Neutrophil (primary cell): ENCODE data around the gene ABCC3.

Experiments
- H3K27ac ChIP-seq: fragments of 200-600 bp; sonication (generic); 2 replicates; pipeline ENCODE4 v1.5.1; 2016; ENCODE audit warnings: mild to moderate bottlenecking, moderate library complexity
- H3K27me3 ChIP-seq: fragments of 200-600 bp; sonication (generic); 2 replicates; pipeline ENCODE4 v1.6.0; 2016; ENCODE audit warnings: mild to moderate bottlenecking
- H3K36me3 ChIP-seq: fragments of 200-600 bp; sonication (generic); 2 replicates; pipeline ENCODE4 v1.5.1; 2017
- H3K4me1 ChIP-seq, 2 experiments: fragments of 200-600 bp in 1 of 2; sonication (generic) in 1 of 2; 1 replicate in 1 of 2; 2 replicates in 1 of 2; pipeline versions ENCODE4 v1.5.1 to v1.6.1; 2013 to 2016; ENCODE audit warnings: low read depth in 1 of 2, low read length in 1 of 2, mild to moderate bottlenecking in 1 of 2, moderate library complexity in 1 of 2; ENCODE audit not compliant: control insufficient read depth in 1 of 2, insufficient read depth in 1 of 2
- H3K4me3 ChIP-seq, 2 experiments: fragments of 200-600 bp in 1 of 2; sonication (generic) in 1 of 2; 1 replicate in 1 of 2; 2 replicates in 1 of 2; pipeline ENCODE4 v1.5.1; 2013 to 2016; ENCODE audit warnings: low read depth in 1 of 2, low read length in 1 of 2, mild to moderate bottlenecking in 1 of 2, moderate library complexity in 1 of 2
- H3K9me3 ChIP-seq: fragments of 200-600 bp; sonication (generic); 2 replicates; pipeline ENCODE4 v1.5.1; 2016
- TF ChIP-seq, protein P1 (sequence below): fragments of 200-600 bp; sonication (generic); IDR thresholded peaks from 2 replicates; pipeline ENCODE4 v1.5.1; 2016; ENCODE audit warnings: antibody characterized with exemption

ABCC3 gene

DNA sequence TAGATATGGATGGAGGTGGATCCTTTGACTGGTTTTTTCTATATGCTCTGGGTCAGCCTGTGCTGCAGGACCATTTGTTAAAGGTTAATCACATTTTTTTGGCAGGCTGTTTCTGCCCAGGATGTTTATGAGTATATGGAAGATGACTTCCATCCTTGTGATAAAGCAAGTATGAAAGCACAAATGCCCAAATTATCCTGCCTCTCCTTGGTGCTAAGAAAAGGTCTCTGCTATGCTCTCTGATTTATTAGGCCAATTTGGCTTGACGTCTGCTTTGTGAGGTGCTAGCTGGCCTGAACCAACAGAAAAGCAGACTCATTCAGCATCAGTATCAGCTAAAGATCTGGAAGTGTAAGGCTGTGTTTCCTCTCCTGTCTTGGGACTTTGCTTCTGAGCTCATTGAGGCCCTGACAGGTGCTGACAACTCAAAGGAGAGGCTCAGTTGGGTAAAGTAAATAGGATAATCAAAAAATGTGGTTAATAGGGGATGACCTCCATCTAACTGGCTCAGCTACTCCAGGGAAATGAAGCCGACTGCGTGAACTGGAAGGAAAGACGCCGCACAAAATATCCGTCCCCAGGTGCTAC, 57.9 kb downstream of the ABCC3 start:
- no peak overlapping the region for H3K4me3 ChIP-seq
- no peak overlapping the region for H3K27ac ChIP-seq
- H3K27me3 ChIP-seq: no peaks in the 10 kb centered on the region
- H3K9me3 ChIP-seq: no peaks in the 10 kb centered on the region
- no peaks in the 10 kb centered on the region for H3K4me1 ChIP-seq
- H3K36me3 ChIP-seq: peaks cover 50% of the 10 kb centered on the region
- TF ChIP-seq, protein P1, sequence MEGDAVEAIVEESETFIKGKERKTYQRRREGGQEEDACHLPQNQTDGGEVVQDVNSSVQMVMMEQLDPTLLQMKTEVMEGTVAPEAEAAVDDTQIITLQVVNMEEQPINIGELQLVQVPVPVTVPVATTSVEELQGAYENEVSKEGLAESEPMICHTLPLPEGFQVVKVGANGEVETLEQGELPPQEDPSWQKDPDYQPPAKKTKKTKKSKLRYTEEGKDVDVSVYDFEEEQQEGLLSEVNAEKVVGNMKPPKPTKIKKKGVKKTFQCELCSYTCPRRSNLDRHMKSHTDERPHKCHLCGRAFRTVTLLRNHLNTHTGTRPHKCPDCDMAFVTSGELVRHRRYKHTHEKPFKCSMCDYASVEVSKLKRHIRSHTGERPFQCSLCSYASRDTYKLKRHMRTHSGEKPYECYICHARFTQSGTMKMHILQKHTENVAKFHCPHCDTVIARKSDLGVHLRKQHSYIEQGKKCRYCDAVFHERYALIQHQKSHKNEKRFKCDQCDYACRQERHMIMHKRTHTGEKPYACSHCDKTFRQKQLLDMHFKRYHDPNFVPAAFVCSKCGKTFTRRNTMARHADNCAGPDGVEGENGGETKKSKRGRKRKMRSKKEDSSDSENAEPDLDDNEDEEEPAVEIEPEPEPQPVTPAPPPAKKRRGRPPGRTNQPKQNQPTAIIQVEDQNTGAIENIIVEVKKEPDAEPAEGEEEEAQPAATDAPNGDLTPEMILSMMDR: no peak

DNA sequence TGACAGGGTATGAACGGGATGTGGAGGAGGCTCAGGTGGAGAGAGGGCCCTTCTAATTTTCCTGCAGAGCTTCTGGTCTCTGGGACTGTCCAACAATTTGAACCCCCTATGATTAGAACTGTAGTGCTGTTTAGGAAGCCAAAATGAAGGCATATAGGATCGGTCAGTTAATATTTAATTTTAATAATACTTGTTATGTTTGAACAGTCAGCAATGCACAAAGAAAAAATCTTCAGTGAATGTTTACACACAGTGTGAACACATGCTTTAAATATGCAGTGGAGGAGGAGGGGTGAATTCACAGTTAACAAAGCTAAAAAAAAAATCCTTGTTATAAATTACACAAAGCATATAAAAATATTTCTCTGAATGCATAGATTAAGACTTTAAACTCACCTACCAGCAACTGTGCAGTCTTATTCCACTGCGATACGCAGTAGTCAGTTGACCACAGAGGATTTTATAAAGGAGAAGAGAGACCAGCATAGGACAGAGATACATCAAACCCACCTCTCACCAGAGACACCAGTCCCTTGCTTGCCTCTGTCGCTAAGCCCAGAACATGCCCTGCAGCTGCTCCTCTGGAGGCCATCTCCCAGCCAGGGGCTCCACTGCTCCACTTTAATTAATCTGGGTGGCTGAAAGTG, 58.5 kb downstream of the ABCC3 start:
- no peaks in the 10 kb centered on the region for H3K9me3 ChIP-seq
- H3K4me1 ChIP-seq: no peaks in the 10 kb centered on the region
- H3K4me3 ChIP-seq: no peak overlapping the region
- H3K27ac ChIP-seq: no peak overlapping the region
- no peaks in the 10 kb centered on the region for H3K27me3 ChIP-seq
- TF ChIP-seq, protein P1: no peak
- H3K36me3 ChIP-seq: peaks cover 50% of the 10 kb centered on the region

DNA sequence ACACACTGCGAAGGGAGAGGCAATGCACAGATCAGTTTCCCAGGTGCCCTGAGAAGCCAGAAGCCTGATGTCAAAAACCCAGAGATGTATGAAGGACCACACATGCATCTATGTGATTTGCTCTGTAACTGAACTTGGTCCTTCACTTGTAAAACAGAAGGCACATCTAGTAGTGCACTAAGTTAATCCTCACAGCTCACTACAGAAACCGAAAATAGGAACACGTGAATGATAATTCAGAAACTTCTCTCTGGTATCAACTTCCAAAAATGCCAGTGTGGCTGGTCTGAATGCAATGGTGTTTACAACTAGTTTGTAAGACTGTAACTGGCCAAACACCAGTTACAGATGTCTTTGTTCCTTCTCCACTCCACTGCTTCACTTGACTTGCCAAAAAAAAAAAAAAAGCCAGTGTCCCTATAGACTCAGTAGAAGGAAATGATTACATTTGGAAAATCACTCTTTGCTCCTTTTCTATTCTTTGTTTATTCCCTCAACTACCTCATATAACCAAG, 61.7 kb downstream of the ABCC3 start:
- Histone ChIP-seq H3K27me3 (no peaks in the 10 kb centered on the region), H3K36me3 (peaks cover 68% of the 10 kb centered on the region), H3K9me3 (no peaks in the 10 kb centered on the region), H3K4me1 (no peaks in the 10 kb centered on the region), H3K4me3 (no peak overlapping the region), H3K27ac (no peak overlapping the region)
- TF ChIP-seq, protein P1: no peak

DNA sequence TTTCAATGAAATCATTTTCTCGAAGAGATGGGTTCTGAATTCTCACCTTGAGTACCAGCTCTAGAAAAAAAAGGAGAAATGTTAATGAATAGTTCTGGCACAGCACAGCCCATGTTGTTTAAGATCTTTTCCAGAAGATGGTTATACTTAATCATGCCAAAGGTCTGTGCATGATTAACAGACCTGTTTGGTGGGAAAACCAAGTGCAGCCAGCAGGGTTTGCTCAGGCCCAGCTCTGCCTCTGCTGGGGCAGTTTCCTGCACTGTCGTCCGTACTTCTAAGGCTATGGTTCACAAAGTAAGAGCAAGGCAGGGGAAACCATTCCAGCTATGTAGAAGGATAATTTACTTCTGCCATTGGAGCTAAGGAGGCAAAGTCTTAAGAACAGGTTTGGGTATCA, 62.4 kb downstream of the ABCC3 start:
- no peaks in the 10 kb centered on the region for H3K9me3 ChIP-seq
- no peak overlapping the region for H3K4me3 ChIP-seq
- no peaks in the 10 kb centered on the region for H3K4me1 ChIP-seq
- H3K36me3 ChIP-seq: peaks cover 68% of the 10 kb centered on the region
- H3K27me3 ChIP-seq: no peaks in the 10 kb centered on the region
- H3K27ac ChIP-seq: no peak overlapping the region
- TF ChIP-seq, protein P1: no peak

DNA sequence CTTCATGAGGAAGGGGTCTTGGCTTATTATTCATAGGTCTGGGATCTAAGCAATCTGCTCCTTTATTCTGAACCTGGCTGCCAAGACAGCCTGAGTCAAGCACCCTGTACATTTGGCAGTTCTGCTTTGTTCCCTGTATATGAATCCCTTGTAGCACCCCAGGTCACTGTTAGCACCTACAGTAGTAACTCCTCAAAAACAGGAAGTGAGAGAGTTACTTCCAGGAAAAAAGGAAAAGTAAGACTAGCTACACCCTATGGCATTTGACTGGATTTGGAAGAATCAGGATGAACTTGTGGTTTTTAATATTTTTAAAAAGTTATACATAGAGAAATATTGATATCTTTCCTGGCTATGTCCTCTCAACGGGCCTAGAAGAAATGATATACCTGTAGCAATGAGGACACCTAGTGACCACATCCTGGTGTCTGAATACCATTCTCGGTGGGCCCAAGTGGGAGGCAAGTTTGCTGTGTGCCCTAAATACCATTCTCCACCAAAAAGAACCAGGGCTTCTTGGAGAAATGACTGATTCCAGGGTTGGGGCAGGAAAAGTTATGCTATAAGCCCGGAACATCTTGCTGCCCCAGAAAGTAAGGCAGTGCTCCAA, 63.1 kb downstream of the ABCC3 start:
- H3K27ac ChIP-seq: no peak overlapping the region
- H3K4me1 ChIP-seq: no peaks in the 10 kb centered on the region
- TF ChIP-seq, protein P1: no peak
- H3K27me3 ChIP-seq: no peaks in the 10 kb centered on the region
- H3K4me3 ChIP-seq: no peak overlapping the region
- H3K9me3 ChIP-seq: no peaks in the 10 kb centered on the region
- peaks cover 62% of the 10 kb centered on the region for H3K36me3 ChIP-seq
